Activated naive CD4-positive, alpha-beta T cell treated with anti-CD3 and anti-CD28 coated beads for 36 hours (primary cell): Measurements from ENCODE around the gene KCNK5. TPM values are rescaled to one million over a fixed set of nuclear protein-coding genes. Genes with fewer than 3 reads are reported as not detected.

Experiments
- CTCF ChIA-PET: fragments of 350-600 bp; sonication (Branson Sonifier 250); formaldehyde crosslinking; loops from one replicate; lab custom pipeline; 2021; ENCODE audit warnings: antibody characterized with exemption; lab: Charles Lee
- DNase-seq: peaks from one replicate; pipeline ENCODE4 v3.0.0-alpha.2; 2020
- H3K27ac Mint-ChIP-seq: one replicate; pipeline ENCODE4 v1.8.0; 2021; ENCODE audit warnings: mild to moderate bottlenecking, mixed read lengths
- H3K27me3 Mint-ChIP-seq: one replicate; pipeline ENCODE4 v1.8.0; 2021; ENCODE audit warnings: low read depth, mixed read lengths
- H3K36me3 Mint-ChIP-seq: one replicate; pipeline ENCODE4 v1.8.0; 2021; ENCODE audit warnings: low read depth, mixed read lengths
- H3K4me1 Mint-ChIP-seq: one replicate; pipeline ENCODE4 v1.8.0; 2021; ENCODE audit warnings: low read depth, mixed read lengths
- H3K4me3 Mint-ChIP-seq: one replicate; pipeline ENCODE4 v1.8.0; 2021; ENCODE audit warnings: mild to moderate bottlenecking, moderate library complexity, mixed read lengths
- H3K9me3 Mint-ChIP-seq: one replicate; pipeline ENCODE4 v1.8.0; 2021; ENCODE audit warnings: mixed read lengths
- intact Hi-C: fragments of 100-400 bp; cut with micrococcal nuclease; formaldehyde crosslinking; loops from one replicate; pipeline ENCODE4 v1.15.1; 2023
- total RNA-seq, 2 experiments: library from RNA; stranded (reverse); gene quantifications; one replicate each; pipeline ENCODE4 v1.2.3, GENCODE V29; 2021

Gene KCNK5
- total RNA-seq, 2 experiments from 2014 or later: 9.0 to 9.2 TPM

DNA sequence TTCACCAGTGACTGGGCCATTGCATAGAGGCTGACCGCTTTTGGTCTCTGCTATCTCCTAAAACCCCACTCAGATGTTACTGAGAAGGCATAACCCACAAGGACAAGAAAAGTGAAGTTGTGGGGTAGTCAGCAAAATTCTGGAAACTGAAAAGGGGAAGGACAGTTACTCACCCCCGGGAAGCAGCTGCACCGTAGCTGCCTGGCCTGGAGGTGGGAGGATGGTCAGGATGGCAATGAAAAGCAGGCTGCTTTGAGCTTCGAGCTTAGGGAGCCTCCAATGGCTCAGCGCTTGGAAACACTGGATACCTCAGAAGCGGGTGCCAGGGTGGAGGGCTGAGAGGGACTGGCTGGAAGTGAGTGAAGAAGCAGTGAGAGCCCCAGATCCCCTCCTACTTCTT is 56.0 kb downstream of the KCNK5 start:
- Mint-ChIP-seq H3K4me1 (no peaks in the 10 kb centered on the region), H3K36me3 (peaks cover 1% of the 10 kb centered on the region), H3K27ac (no peak overlapping the region), H3K27me3 (no peaks in the 10 kb centered on the region), H3K9me3 (peaks cover 14% of the 10 kb centered on the region), H3K4me3 (no peak overlapping the region)
- intact Hi-C loops: no loop called here
- CTCF ChIA-PET: interaction anchor here (14.9 kb wide), 1 partner anchor 134 kb away, joined by 391 read pairs; the partner anchor contains the start of gene KCNK17
- no peak for DNase-seq

DNA sequence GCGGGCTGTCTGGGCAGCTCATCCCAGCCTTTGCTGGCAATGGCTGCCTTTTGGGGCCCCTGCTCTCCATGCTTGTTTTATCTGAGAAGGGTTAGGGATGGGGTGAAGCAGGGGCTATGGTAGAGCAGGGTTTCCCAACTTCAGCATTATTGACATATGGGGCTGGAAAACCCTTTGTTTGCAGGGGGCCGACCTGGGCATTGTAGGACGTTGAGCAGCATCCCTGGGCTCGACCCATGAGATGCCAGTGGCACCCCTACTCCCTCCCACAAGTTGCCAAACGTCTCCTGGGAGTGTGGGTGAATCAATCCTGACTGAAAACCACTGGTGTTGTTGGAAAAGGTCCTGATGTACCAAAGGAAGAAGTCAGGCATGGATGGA is 56.9 kb downstream of the KCNK5 start:
- Mint-ChIP-seq H3K27me3 (no peaks in the 10 kb centered on the region), H3K4me1 (no peaks in the 10 kb centered on the region), H3K27ac (no peak overlapping the region), H3K36me3 (peaks cover 1% of the 10 kb centered on the region), H3K9me3 (peaks cover 10% of the 10 kb centered on the region), H3K4me3 (no peak overlapping the region)
- intact Hi-C loops: no loop called here
- DNase-seq: no peak
- CTCF ChIA-PET: interaction anchor here (14.9 kb wide), 1 partner anchor 135 kb away, joined by 391 read pairs; the partner anchor contains the start of gene KCNK17

DNA sequence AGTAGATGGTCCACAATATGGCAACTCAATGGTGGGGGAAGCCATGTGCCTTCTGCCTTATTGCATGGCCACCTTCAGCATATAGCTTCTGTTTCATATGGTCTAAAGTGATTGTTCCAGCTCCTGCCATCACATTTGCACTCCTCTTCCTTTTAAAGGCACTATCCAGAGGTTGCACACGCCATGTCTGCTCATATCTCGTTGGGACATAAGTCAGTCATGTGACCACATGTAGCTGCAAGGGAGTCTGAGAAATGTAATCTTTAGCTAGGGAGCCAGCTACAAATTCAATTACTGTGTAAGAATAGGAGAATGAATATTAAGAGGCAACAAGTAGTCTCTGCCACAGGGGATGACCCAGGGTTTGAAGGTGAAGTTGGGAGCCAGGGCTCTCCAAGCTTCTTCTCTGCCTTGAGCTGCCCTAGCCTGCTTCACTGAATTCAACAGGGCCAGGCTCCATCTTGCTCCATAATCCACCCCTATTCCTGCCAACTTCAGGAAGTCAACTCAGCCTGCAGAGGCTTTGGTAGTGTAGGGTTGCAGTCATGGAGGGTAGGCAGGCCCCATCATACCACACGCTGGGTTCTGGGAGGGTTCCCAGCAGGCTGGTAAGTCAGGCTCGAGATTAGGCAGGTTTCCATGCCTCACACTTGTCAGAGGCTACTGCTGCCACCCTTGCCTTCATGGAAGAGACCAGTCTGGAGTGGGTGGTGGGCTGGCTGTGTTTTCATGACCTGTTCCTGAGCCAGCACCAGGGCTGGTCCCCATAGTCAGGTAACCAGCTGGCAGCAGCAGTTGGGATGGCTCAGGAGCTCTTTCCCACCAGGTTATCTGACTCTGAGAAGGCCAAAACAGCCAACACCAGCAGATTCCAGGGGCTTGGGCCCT is 57.5 kb downstream of the KCNK5 start:
- Mint-ChIP-seq H3K27me3 (no peaks in the 10 kb centered on the region), H3K4me3 (no peak overlapping the region), H3K36me3 (peaks cover 1% of the 10 kb centered on the region), H3K9me3 (peaks cover 5% of the 10 kb centered on the region), H3K4me1 (no peaks in the 10 kb centered on the region), H3K27ac (no peak overlapping the region)
- intact Hi-C loops: no loop called here
- DNase-seq: no peak
- CTCF ChIA-PET: interaction anchor here (1.0 to 14.9 kb wide), 3 partner anchors 135 to 299 kb away, joined by 3 to 391 read pairs (median 5); partner anchors contain the start of gene KCNK17

DNA sequence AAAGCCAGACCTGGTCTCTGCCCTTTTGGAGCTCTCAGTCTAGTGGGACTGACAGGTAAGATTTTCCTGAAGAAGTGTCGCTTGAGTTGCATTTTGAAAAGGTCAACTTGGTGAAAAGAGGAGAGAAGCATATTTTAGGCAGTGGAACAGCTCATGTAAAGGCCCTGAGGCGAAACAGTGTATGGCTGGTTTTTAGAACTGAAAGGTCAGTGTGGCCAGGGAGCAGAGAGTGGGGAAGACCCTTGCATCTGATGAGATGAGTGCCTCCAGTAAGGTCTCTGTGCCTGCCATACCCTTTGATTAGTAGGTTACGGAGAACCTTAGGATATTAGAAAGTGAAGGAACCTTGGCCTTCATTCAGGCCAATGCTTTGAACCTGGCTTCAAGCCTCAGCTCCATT is 58.4 kb downstream of the KCNK5 start:
- Mint-ChIP-seq H3K4me3 (no peak overlapping the region), H3K9me3 (peaks cover 5% of the 10 kb centered on the region), H3K27me3 (no peaks in the 10 kb centered on the region), H3K27ac (no peak overlapping the region), H3K36me3 (peaks cover 1% of the 10 kb centered on the region), H3K4me1 (no peaks in the 10 kb centered on the region)
- intact Hi-C loops: no loop called here
- no peak for DNase-seq
- CTCF ChIA-PET: interaction anchor here (0.6 to 14.9 kb wide), 3 partner anchors 18 to 298 kb away, joined by 3 to 391 read pairs (median 5); partner anchors contain the start of gene KCNK17

DNA sequence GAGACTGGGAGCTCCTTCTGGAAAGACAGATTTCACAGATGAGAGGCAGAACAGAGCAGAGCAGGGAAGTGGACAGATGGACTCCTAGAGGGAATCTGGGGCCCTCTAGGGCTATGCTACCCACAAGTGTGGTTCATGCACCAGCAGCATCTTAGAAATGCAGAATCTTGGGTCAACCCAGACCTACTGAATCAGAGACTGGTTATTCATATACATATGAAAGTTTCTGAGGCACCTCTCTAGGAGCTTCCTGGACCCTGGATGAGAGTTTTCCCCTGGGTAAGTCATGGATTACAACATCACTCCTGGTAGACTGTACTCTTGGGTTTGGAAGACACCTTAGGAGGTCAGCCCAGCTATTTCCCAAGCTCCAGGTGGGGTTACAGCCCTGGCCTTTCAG is 58.9 kb downstream of the KCNK5 start:
- H3K4me3 Mint-ChIP-seq: no peak overlapping the region
- intact Hi-C loops: no loop called here
- peaks cover 1% of the 10 kb centered on the region for H3K36me3 Mint-ChIP-seq
- no peaks in the 10 kb centered on the region for H3K4me1 Mint-ChIP-seq
- no peaks in the 10 kb centered on the region for H3K27me3 Mint-ChIP-seq
- peaks cover 5% of the 10 kb centered on the region for H3K9me3 Mint-ChIP-seq
- CTCF ChIA-PET: interaction anchor here (0.6 to 14.9 kb wide), 3 partner anchors 17 to 137 kb away, joined by 3 to 391 read pairs (median 3); partner anchors contain the start of gene KCNK17
- no peak for DNase-seq
- no peak overlapping the region for H3K27ac Mint-ChIP-seq

DNA sequence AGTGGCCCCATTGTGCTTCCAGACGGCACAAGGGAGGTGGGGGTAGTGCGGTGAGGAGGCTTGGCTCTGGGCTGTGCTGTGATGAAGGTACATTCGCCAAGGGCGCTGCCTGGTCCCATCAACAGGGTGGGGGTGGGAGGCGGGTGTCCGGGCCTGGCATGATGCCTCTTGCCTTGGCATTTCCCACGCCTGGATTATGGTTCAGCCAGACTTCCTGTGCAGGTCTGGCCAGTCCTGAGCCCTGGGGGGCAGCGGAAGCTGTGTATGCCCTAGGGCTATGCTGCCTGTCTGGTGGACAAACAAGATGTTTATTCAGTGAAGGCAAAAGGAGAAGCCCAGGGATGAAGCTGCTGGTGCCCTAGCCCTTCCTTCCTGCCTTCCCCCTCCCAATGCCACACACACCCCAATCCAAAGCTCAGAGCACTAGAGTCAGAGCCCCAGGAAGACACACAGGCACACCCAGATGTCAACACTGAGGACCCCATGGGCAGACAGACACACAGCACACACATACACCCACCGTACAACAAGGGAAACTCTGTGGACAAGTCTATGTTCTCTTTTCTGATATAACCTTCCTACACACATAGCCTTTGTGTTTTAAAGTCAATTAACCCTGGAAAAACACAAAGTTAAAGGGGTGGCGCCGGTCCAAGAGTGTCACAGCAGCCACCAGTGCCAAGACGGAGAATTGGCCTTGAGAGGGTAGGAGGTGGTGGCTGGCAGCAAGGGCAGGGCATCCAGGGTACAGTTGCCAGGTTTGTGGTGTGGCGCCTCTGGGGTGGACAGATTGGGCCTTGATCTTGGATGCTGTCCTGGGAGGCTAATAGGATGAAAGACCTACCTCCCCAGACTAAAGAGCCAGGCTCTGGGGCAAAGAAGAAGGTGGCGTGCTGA is 59.6 kb downstream of the KCNK5 start:
- Mint-ChIP-seq H3K27ac (no peak overlapping the region), H3K9me3 (peaks cover 5% of the 10 kb centered on the region), H3K4me3 (no peak overlapping the region), H3K4me1 (no peaks in the 10 kb centered on the region), H3K27me3 (no peaks in the 10 kb centered on the region), H3K36me3 (peaks cover 1% of the 10 kb centered on the region)
- no peak for DNase-seq
- CTCF ChIA-PET: interaction anchor here (0.6 to 14.9 kb wide), 4 partner anchors 10 to 137 kb away, joined by 3 to 391 read pairs (median 4); partner anchors contain the start of gene KCNK17
- intact Hi-C loops: no loop called here

DNA sequence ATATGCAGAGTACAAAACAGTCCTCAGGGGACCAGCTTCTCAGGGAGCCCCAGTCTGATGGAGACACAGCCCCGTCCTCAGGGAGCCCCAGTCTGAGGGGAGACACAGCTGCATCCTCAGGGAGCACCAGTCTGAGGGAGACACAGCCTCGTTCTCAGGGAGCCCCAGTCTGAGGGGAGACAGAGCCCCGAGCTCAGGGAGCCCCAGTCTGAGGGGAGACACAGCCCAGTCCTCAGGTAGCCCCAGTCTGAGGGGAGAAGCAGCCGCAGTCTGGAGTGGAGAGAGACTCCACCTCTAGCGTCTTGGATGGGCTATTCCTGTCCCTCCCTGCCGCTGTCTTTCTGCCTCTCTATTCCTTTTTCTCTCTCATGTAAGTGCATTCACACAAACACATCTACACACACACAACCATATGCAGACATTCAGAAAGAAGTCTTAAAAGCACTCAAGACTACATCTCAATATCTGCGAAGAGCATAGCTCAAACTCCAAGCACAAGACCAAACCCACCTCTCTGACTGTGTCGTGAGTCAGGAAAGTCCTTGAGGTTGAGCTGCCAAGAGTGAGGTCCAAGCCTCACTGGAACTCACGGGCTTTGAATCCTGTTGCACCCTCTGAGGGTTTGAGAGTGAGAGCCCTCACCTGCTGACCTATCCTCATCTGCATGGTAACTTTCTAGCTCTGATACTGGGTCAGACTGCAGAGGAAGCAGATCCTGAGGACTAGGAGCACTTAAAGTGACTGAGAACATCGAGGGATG is 61.2 kb downstream of the KCNK5 start:
- Mint-ChIP-seq H3K9me3 (peaks cover 5% of the 10 kb centered on the region), H3K4me1 (no peaks in the 10 kb centered on the region), H3K36me3 (no peaks in the 10 kb centered on the region), H3K4me3 (no peak overlapping the region), H3K27me3 (no peaks in the 10 kb centered on the region), H3K27ac (no peak overlapping the region)
- CTCF ChIA-PET: interaction anchor here (0.6 to 14.9 kb wide), 10 partner anchors 15 to 296 kb away, joined by 3 to 391 read pairs (median 4); partner anchors contain the start of gene KCNK17
- intact Hi-C loops: loop anchor here (2.0 kb wide), 2 partner anchors 195 to 295 kb away; no protein-coding TSS in a partner anchor
- no peak for DNase-seq

DNA sequence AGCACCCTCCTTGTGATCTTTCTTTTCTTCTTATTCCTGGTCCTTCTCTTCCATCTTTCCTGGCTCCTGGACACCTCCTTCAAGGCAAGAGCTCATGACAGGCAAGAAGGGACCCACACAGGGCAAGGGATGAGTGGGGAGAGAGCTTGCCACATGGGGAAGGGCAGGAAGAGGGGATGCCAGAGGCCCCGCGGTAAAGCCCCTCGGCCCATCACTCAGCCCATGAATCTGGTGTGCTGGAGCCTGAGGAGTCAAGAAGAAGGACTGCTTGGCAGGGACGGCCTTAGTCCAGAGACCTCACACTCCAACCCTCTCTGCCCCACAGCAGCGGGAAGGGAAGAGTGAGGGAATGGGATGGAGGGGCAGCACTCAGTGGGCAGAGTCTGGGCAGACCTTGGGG is 62.0 kb downstream of the KCNK5 start:
- Mint-ChIP-seq H3K27ac (no peak overlapping the region), H3K27me3 (no peaks in the 10 kb centered on the region), H3K4me3 (no peak overlapping the region), H3K9me3 (peaks cover 5% of the 10 kb centered on the region), H3K4me1 (no peaks in the 10 kb centered on the region), H3K36me3 (no peaks in the 10 kb centered on the region)
- intact Hi-C loops: loop anchor here (2.0 kb wide), 2 partner anchors 195 to 295 kb away; no protein-coding TSS in a partner anchor
- CTCF ChIA-PET: interaction anchor here (0.8 to 14.9 kb wide), 9 partner anchors 16 to 295 kb away, joined by 3 to 391 read pairs (median 4); partner anchors contain the start of gene KCNK17
- DNase-seq: no peak

DNA sequence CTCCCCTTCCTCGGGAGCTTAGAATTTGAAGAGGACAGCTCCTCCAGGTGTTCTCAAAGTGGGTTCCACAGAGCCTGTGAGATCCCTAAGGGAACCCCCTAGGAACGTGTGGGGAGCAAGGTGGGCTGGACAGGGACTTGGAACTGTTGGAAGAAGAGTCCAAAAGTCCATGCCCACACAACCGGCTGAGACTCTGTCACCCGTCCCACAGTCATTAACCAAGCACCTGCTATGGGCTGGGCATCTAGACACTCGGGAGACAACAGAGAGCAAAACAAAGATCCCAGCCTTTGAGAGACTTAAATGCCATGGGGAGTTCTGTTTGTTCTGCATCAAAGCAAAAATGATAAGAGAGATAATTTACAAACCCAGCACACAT is 62.4 kb downstream of the KCNK5 start:
- Mint-ChIP-seq H3K4me3 (no peak overlapping the region), H3K27me3 (no peaks in the 10 kb centered on the region), H3K36me3 (no peaks in the 10 kb centered on the region), H3K4me1 (no peaks in the 10 kb centered on the region), H3K27ac (no peak overlapping the region), H3K9me3 (peaks cover 5% of the 10 kb centered on the region)
- intact Hi-C loops: loop anchor here (1.0 to 2.0 kb wide), 5 partner anchors 62 to 294 kb away; partner anchors contain the start of gene KCNK5
- CTCF ChIA-PET: interaction anchor here (0.7 to 14.9 kb wide), 13 partner anchors 16 to 295 kb away, joined by 3 to 391 read pairs (median 4); partner anchors contain the start of genes KCNK17 and KCNK5
- no peak for DNase-seq

DNA sequence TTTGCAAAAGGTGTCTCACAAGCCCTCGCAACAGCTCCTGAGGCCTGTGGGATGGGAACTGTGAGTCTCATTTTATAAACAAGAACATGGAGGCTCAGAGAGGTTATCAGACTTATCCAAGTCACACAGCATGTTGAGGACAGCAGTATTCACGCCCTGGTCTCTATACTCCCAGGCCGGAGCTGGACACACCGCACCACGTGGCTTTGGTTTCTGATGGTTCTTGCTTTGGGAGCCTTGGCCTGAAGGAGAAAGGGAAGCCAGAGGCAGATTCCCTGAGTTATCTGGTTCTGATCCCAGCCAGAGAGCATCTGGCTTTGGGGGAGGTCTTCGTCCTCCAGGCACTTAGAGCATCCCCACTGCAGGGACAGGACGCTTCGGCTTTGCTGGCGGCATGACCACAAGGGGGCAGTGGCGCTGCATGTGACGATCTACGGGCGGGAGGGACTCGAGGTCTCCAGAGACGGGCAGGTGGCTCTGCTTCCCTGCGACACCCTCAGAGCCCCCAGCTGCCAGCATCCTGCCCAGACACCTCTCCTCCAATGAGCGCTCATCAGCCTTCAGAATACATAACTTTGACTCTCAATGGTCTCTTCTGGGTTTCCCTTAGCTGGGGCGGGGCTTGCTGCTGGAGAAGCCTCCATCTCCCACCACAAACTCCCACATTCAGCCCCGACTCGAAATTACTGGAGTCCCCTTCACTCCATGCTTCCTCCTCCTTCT is 62.9 kb downstream of the KCNK5 start:
- Mint-ChIP-seq H3K4me1 (no peaks in the 10 kb centered on the region), H3K4me3 (no peak overlapping the region), H3K27me3 (no peaks in the 10 kb centered on the region), H3K27ac (no peak overlapping the region), H3K9me3 (peaks cover under 1% of the 10 kb centered on the region), H3K36me3 (no peaks in the 10 kb centered on the region)
- CTCF ChIA-PET: interaction anchor here (0.7 to 14.9 kb wide), 20 partner anchors 13 to 294 kb away, joined by 3 to 391 read pairs (median 4); partner anchors contain the start of genes KCNK17 and KCNK5
- intact Hi-C loops: loop anchor here (1.0 to 2.0 kb wide), 5 partner anchors 63 to 294 kb away; partner anchors contain the start of gene KCNK5
- peak; percentile 91 for DNase-seq
